ENCODE data around the gene SGF29.
"Not testable (repeated sequence)": the region's sequence is repeated elsewhere in the genome, so short reads cannot be mapped to it uniquely, and the experiment has no call there.

The SGF29 gene

DNA sequence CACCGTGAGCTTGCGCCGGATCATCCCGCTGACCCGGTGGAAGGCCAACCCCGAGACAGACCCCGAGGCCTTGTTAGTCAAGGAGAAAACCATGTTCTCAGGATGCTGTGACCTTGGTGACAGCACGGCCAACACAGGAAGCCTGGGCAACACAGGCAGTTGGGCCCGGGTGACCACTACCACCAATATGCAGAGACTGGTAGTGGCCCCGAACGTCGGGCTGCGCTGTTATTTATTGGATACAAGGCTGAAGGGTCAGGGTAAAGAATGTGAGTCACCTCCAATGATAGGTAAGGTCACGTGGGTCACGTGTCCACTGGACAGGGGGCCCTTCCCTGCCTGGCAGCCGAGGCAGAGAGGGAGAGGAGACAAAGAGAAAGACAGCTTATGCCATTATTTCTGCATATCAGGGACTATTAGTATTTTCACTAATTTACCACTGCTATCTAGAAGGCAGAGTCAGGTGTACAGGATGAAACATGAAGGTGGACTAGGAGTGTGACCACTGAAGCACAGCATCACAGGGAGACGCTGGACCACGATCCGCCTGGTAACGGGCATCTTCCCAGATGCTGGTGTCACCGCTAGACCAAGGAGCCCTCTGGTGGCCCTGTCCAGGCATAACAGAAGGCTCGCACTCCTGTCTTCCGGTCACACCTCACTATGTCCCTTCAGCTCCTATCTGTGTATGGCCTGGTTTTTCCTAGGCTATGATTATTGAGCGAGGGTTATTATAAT is 61.9 kb downstream of the SGF29 start:
- not testable (repeated sequence) for DNase-seq

GRCh38 chr16:28616224-28616577 is 62.5 kb downstream of the SGF29 start:
- DNase-seq = not testable (repeated sequence)

- no peak for DNase-seq
Observed at GRCh38 chr16:28616636-28617035, 62.9 kb downstream of the SGF29 start.

DNA sequence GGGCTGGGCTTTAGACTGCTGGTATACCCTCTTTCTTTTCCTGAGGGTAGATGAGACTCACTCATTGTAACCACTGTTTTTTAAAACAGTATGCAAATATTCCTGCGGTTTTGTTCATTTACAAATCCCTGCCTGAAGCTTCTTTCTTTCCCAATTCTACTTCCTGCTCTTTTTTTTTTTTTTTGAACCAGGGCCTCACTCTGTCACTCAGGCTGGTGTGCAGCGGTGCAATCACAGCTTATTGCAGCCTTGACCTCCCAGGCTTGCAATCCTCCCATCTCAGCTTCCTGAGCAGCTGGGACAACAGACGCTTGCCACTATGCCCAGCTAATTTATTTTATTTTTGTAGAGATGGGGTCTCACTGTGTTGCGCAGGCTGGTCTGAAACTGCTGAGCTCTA is 64.2 kb downstream of the SGF29 start:
- no peak for DNase-seq

DNA sequence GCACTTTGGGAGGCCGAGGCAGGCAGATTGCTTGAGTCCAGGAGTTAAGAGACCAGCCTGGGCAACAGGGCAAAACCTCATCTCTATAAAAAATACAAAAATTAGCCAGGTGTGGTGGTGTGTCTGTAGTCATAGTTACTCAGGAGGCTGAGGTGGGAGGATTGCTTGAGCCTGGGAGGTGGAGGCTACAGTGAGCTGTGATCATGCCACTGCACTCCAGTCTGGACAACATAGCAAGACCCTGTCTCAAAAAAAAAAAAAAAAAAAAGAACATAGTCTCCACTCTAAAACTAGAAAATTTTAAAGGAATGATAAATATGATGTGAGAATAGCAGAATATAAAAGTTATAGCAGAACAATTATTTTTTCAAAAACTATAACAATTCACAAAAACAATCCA is 66.6 kb downstream of the SGF29 start:
- not testable (repeated sequence) for DNase-seq

DNA sequence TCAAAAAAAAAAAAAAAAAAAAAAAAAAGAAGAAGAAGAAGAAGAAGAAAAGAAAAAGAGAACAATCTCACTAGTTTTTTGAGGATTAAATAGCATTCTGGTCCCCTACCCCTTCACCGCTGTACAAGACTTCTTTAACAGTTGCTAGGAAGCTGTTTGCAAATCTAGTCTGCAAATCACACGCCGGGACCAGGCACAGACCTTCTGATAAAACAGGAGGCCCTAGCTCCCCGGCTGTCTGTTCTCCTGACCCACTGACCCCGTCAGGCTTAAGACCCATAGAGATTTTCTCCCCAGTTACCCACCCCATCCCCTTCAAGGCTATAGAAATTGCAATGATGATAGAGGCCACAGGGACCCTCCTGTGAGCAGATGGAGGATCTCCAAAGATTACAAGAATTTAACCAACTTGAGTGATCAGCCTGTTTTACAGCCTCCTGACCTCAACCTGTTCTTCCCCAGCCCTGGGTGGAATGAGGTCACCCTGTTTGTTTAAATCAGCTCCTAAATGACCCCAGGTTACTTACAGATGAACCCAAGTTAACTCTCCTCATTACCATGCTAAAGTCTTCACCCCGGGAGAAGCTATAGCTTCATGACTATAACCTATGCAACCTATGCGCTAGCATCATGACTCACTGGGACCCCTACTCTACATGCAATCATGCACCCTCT is 67.9 kb downstream of the SGF29 start:
- DNase-seq = no peak

GRCh38 chr16:28622532-28623171 is 68.9 kb downstream of the SGF29 start:
- not testable (repeated sequence) for DNase-seq

GRCh38 chr16:28623172-28623711 is 69.5 kb downstream of the SGF29 start:
- DNase-seq = peak; percentile 46

DNA sequence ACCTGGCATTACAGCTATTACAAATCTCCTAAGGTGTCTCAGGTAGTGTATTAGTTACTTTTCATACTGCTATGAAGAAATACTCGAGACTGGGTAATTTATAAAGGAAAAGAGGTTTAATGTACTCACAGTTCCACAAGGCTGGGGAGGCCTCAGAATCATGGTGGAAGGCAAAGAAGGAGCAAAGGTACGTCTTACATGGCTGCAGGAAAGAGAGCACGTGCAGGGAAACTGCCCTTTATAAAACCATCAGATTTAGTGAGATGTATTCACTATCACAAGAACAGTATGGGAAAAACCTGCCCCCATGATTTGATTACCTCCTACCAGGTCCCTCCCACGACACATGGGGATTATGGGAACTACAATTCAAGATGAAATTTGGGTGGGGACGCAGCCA is 77.2 kb downstream of the SGF29 start:
- DNase-seq = not testable (repeated sequence)

- DNase-seq = not testable (repeated sequence)
Observed at GRCh38 chr16:28636093-28636823, 82.5 kb downstream of the SGF29 start.

GRCh38 chr16:28637765-28638164 is 84.0 kb downstream of the SGF29 start, which contains the start of gene NPIPB8:
NPIPB8 (plus strand) TSS chr16:28638065; CDS start chr16:28638361, 296 bp downstream.
- not testable (repeated sequence) for DNase-seq

GRCh38 chr16:28638359-28638758 is 84.6 kb downstream of the SGF29 start:
- DNase-seq = not testable (repeated sequence)

GRCh38 chr16:28639959-28640358 is 86.2 kb downstream of the SGF29 start:
- not testable (repeated sequence) for DNase-seq

Measured in T-helper 9 cell (primary cell).